Ectodermal cell (in vitro differentiated cells): ENCODE measurements around the gene FHIT.
"Not testable (repeated sequence)": the region's sequence is repeated elsewhere in the genome, so short reads cannot be mapped to it uniquely, and the experiment has no call there.

ENCODE experiments used
- H3K27ac ChIP-seq: 2 replicates; pipeline ENCODE4 v1.7.0; 2013; ENCODE audit warnings: mild to moderate bottlenecking, low read depth, low read length; ENCODE audit not compliant: insufficient read depth, poor library complexity, severe bottlenecking
- H3K27me3 ChIP-seq: 2 replicates; pipeline ENCODE4 v1.7.0; 2013; ENCODE audit warnings: mild to moderate bottlenecking, low read length; ENCODE audit not compliant: insufficient read depth, control insufficient read depth, poor library complexity, severe bottlenecking
- H3K36me3 ChIP-seq: one replicate; pipeline ENCODE4 v1.7.0; 2013; ENCODE audit warnings: low read length; ENCODE audit not compliant: control insufficient read depth, insufficient read depth
- H3K4me1 ChIP-seq: one replicate; pipeline ENCODE4 v1.7.0; 2013; ENCODE audit warnings: low read length; ENCODE audit not compliant: control insufficient read depth, insufficient read depth
- H3K4me3 ChIP-seq: 2 replicates; pipeline ENCODE4 v1.7.0; 2013; ENCODE audit warnings: low read depth, low read length, control low read depth; ENCODE audit not compliant: insufficient read depth
- H3K9me3 ChIP-seq: 2 replicates; pipeline ENCODE4 v1.7.0; 2013; ENCODE audit warnings: mild to moderate bottlenecking, low read length, moderate library complexity; ENCODE audit not compliant: control insufficient read depth
- WGBS, 2 experiments: methylation state at CpG; one replicate each; pipeline ENCODE4 v1.1.7; 2013; ENCODE audit warnings: missing lambda C conversion rate in 2 of 2; 5-methylcytosine and 5-hydroxymethylcytosine counted together

Gene FHIT

GRCh38 chr3:60890226-60890625, 361.0 kb downstream of the FHIT start:
- Histone ChIP-seq H3K9me3 (no peaks in the 10 kb centered on the region), H3K4me3 (no peak overlapping the region), H3K27me3 (no peaks in the 10 kb centered on the region), H3K27ac (no peak overlapping the region), H3K36me3 (no peaks in the 10 kb centered on the region), H3K4me1 (peaks cover 8% of the 10 kb centered on the region)
- WGBS, 2 experiments = 72 to 79% methylated on average over 5 of the region's 5 CpGs

GRCh38 chr3:60888952-60889351, 362.3 kb downstream of the FHIT start:
- not testable (repeated sequence) for H3K27me3 ChIP-seq, H3K4me1 ChIP-seq, H3K9me3 ChIP-seq, H3K36me3 ChIP-seq, H3K4me3 ChIP-seq, H3K27ac ChIP-seq
- WGBS, 2 experiments = 96% methylated on average over 10 of the region's 10 CpGs

- Histone ChIP-seq H3K27me3 (no peaks in the 10 kb centered on the region), H3K4me1 (no peaks in the 10 kb centered on the region), H3K9me3 (no peaks in the 10 kb centered on the region), H3K4me3 (no peak overlapping the region), H3K36me3 (no peaks in the 10 kb centered on the region), H3K27ac (no peak overlapping the region)
- WGBS, 2 experiments = 87 to 90% methylated on average over 4 of the region's 4 CpGs
These were observed 363.7 kb downstream of the FHIT start for GRCh38 chr3:60887574-60887973.

- WGBS, 2 experiments = 56% methylated on average over 1 of the region's 1 CpG; no CpG with 5 or more reads in 1 of the 2 experiments
- no peak overlapping the region for H3K4me3 ChIP-seq
- no peaks in the 10 kb centered on the region for H3K36me3 ChIP-seq
- no peaks in the 10 kb centered on the region for H3K27me3 ChIP-seq
- no peaks in the 10 kb centered on the region for H3K9me3 ChIP-seq
- H3K27ac ChIP-seq = no peak overlapping the region
- H3K4me1 ChIP-seq = no peaks in the 10 kb centered on the region
These were observed 364.7 kb downstream of the FHIT start for GRCh38 chr3:60886518-60886917.

GRCh38 chr3:60884005-60884404, 367.2 kb downstream of the FHIT start:
- Histone ChIP-seq H3K9me3 (no peaks in the 10 kb centered on the region), H3K4me1 (no peaks in the 10 kb centered on the region), H3K4me3 (no peak overlapping the region), H3K36me3 (no peaks in the 10 kb centered on the region), H3K27me3 (no peaks in the 10 kb centered on the region), H3K27ac (no peak overlapping the region)
- 71 to 82% methylated on average over 2 of the region's 2 CpGs for WGBS, 2 experiments

- H3K27ac ChIP-seq = no peak overlapping the region
- H3K9me3 ChIP-seq = no peaks in the 10 kb centered on the region
- H3K4me1 ChIP-seq = no peaks in the 10 kb centered on the region
- no peaks in the 10 kb centered on the region for H3K27me3 ChIP-seq
- H3K4me3 ChIP-seq = no peak overlapping the region
- H3K36me3 ChIP-seq = no peaks in the 10 kb centered on the region
- WGBS, 2 experiments = 97 to 100% methylated on average over 1 of the region's 1 CpG
These were observed 374.1 kb downstream of the FHIT start for GRCh38 chr3:60877188-60877587.

- no peaks in the 10 kb centered on the region for H3K36me3 ChIP-seq
- 91 to 95% methylated on average over 3 of the region's 3 CpGs for WGBS, 2 experiments
These were observed 380.9 kb downstream of the FHIT start for GRCh38 chr3:60870396-60870795.

GRCh38 chr3:60867200-60867599, 384.1 kb downstream of the FHIT start:
- Histone ChIP-seq H3K27ac (no peak overlapping the region), H3K36me3 (no peaks in the 10 kb centered on the region), H3K4me1 (no peaks in the 10 kb centered on the region), H3K9me3 (no peaks in the 10 kb centered on the region), H3K4me3 (no peak overlapping the region), H3K27me3 (no peaks in the 10 kb centered on the region)

More at GRCh38 chr3:60870396-60870795, 380.9 kb downstream of the FHIT start:
- H3K27ac ChIP-seq = no peak overlapping the region
- H3K27me3 ChIP-seq = no peaks in the 10 kb centered on the region
- H3K4me3 ChIP-seq = no peak overlapping the region
- H3K9me3 ChIP-seq = no peaks in the 10 kb centered on the region
- H3K4me1 ChIP-seq = no peaks in the 10 kb centered on the region

- Histone ChIP-seq H3K27me3 (no peaks in the 10 kb centered on the region), H3K36me3 (no peaks in the 10 kb centered on the region), H3K4me1 (no peaks in the 10 kb centered on the region), H3K9me3 (no peaks in the 10 kb centered on the region), H3K27ac (no peak overlapping the region), H3K4me3 (no peak overlapping the region)
- 95% methylated on average over 4 of the region's 4 CpGs for WGBS, 2 experiments
These were observed 394.8 kb downstream of the FHIT start for GRCh38 chr3:60856257-60857046.

GRCh38 chr3:60855250-60855649, 396.0 kb downstream of the FHIT start:
- Histone ChIP-seq H3K27me3 (no peaks in the 10 kb centered on the region), H3K27ac (no peak overlapping the region), H3K4me3 (no peak overlapping the region), H3K4me1 (no peaks in the 10 kb centered on the region), H3K36me3 (no peaks in the 10 kb centered on the region), H3K9me3 (no peaks in the 10 kb centered on the region)
- 95 to 96% methylated on average over 2 of the region's 2 CpGs for WGBS, 2 experiments
